ENCODE data around the gene STT3B.

STT3B gene

DNA sequence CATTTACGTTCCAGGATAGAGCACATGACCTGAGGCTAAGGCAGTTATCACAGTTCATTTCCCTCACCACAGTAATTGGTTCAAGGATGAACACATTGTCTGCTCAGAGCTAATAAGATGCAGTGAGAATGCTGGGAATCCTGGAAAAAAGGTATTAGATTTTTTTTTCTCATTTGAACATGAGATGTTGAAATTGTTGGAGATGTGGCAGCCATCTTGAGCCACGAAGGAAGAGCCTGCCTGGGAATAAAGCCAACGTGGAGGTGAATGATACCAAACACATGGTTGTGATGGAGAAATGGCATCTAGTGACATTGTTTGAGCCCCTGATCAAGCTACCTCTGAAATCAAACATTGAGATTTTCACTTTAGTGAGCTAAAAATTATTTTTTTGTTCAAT, 16.0 kb upstream of the STT3B start:
- no peak overlapping the region for H3K4me3 ChIP-seq (ENCODE audit: low read depth, low read length)

DNA sequence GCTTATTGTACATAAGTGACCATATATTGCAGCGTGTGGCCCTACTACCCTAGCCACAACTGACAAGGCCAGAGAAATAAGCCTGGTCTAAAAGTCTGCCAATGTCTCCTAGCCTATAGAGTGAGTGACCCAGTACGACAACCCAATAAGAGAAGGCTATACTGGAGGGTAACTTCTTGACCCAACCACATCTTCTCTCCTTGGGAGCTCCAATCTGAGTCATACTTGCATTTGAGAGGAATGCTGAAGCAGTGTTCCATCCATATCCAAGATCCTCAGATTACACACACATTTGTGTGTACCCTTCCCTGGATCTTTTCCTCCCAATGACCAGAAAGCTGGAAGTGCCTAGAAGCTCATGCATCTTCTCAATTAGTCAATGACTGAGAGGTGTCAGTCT, 11.3 kb upstream of the STT3B start:
- H3K4me3 ChIP-seq (ENCODE audit: low read depth, low read length): no peak overlapping the region

DNA sequence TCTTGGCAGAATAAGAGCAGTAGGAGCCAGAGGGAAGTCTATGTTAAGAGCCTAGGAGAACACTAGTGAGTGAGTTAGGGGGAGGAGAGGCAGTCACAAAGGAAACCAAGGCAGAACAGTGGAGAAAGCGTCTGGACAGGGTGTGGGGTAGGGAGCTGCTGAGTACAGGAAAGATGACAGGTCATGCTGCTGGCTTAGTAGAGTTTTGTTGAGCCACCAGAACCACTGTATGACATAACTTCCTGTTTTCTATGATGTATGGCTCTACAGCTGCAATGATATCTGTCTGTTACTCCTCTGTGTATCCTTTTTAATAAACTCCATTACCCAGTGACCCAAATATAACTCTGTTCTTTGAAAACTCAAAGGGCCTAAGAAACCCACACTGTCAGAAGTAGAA, 10.6 kb upstream of the STT3B start:
- no peak overlapping the region for H3K4me3 ChIP-seq (ENCODE audit: low read depth, low read length)

DNA sequence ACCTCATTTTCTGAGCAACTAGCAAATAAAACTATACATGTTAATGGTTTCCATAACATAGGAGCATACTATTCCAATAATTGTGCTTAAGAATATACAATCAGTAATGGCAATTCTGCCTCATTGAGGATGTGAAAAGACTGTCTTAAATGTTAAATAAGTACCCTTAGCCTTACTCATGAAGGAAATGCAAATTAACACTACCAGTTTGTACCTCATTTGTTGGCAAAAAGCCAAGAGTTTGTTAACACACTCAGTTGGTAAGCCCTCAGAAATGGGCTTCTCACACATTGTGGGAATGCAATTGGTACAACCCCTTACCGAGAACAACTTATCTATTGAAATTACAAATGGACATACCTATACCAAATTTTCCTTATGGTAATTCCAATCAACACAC, 9.2 kb upstream of the STT3B start:
- no peak overlapping the region for H3K4me3 ChIP-seq (ENCODE audit: low read depth, low read length)

DNA sequence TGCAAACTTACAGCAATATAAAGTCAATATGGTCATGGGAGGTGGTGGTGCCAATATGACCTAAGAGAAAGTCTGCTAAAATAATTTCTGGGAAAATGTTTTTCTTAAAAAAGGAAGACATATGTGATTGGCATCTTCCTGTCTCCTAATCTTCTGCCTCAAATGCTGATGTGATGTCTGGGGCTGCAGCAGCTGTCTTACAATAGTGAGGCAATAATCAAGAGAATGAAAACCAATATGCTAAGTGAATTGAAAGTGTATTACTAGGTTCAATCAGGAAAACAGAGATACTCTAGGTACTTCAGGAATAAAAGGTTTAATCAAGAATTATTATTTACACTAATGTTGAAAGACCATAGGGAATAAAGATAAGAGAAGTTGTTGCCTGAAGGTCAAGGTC, 7.2 kb upstream of the STT3B start:
- H3K4me3 ChIP-seq (ENCODE audit: low read depth, low read length): no peak overlapping the region

DNA sequence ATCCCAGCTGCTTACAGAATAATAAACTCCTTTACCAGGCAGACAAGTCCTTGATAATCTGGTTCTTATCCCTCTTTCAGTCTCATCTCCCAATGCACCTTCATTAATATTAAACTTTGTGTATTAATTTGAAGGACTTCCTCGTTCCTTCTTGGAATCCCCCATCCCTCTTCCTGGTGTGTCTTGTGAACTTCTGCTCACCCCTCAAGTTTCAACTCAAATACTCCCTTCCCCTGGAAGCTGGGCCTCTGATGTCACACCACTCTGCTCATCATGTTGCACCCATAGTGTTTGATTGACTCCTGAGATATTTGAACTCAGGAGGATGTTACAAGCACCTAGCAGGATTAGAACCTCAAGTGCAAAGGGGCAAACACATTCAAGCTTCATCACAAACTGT, 3.3 kb upstream of the STT3B start:
- no peak overlapping the region for H3K4me3 ChIP-seq (ENCODE audit: low read depth, low read length)

DNA sequence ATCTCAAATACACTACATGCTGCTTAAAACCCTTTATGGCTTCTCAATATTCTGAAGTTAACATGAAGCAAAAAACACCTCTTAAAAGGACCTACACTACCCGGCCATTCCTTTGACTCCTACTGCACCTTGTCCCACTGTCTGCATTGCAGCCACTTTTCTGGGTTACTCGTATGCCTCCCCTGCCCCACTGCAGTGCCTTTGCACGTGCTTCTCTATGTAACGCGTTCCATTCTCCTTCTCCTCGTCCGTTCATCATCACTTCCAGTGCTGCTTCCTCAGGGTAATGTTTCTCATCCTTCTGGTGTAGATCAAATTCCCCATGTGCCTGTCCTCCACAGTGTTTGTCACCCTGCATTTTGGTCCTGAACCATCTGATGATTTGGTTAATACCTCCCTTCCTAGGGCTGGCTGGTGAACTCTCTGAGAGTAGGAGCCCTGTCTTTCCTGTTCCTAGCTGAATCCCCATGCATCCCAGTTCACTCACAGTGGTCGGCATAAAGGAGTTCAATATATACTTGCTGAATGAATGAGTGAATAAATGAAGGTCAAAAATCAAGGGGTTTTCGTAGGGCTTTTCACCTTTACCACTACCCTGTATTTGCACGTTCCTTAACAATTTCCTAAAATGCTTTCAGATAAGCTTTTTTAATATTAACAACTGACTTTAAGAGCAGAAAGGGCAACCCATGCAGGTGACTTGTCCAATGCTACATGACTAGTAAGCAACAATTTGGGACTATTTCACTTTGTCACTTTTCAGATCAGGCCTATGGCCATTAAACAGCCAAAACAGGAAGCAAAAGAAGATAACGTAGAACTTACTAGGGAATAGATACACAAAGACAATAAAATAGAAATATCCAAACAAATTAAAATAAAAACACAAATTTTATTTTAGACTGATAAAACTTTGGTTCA, 2.4 kb upstream of the STT3B start:
- no peak overlapping the region for H3K4me3 ChIP-seq (ENCODE audit: low read depth, low read length)

DNA sequence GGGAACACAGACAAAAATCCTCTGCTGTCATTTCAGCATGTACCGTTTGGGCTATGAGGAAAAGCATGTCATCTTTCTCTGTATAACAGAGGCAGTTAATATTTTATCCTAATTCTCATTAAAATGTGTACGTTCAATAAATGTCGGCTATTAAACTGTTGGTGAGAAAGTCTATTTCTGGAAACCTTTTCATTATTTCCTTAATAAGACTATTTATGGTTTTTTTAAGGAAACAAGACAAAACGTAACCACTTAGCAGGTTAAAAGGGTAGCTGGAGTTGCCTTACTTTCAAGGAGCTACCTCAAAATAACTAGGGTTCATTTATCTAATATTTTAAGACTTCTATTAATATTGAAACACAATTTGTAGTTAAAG, 1.8 kb upstream of the STT3B start:
- peak overlapping the region; percentile 66 for H3K4me3 ChIP-seq (ENCODE audit: low read depth, low read length)

DNA sequence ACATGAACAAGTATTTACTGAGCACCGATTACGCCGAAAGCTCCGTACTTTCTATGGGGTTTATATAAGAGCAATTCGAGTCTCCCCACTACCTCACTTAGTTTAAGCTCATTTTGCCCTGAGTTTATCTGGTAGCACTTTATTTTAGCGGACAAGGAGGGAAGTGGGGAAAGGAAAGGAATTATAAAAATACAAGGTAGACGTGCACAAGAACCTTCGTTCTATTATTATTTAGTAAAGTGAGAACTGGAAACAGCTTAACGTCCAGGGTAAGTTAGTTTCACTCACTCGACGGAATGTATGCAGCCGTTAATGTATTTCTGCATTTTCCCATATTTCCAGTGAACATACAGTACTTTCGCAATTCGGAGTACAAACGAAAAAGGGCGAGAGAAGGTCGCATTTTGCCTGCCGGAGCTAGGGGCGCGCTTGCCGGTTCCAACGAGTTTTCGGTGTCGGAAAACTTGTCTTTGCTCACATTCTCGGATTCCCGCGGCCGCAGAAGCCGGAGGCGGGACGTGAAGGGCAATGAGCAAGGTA, 1.2 kb upstream of the STT3B start:
- peak overlapping the region; percentile 66 for H3K4me3 ChIP-seq (ENCODE audit: low read depth, low read length)

DNA sequence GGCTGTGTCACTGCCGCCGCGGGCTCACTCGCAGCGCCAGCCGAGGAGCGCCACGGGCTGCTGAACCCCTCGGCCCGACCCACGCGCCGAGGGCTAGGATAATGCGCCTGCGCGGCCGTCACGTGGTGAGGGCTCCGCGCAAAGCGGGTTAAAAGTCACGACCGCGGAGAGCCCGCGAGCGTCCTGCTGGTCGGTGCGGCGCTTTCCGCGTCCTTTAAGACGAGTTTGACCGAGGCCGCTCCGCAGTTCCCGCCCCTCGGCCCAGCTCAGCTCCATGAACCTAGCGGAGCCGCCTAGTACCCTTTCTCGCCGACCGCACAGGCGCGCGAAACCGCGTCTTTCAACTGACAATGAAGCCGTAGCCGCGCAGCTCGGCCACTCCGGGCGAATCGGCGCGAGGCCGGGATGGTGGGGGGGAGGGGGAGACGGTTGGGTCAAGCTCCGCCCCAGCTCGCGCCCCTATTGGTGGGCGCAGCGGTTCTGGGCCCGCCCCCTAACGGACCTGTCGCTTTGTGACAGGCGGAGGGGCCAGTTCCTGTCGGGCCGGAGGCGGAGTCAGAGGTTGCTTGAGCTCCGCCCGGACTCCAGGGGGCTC, 636 bp upstream of the STT3B start:
- peak overlapping the region; percentile 66 for H3K4me3 ChIP-seq (ENCODE audit: low read depth, low read length)

DNA sequence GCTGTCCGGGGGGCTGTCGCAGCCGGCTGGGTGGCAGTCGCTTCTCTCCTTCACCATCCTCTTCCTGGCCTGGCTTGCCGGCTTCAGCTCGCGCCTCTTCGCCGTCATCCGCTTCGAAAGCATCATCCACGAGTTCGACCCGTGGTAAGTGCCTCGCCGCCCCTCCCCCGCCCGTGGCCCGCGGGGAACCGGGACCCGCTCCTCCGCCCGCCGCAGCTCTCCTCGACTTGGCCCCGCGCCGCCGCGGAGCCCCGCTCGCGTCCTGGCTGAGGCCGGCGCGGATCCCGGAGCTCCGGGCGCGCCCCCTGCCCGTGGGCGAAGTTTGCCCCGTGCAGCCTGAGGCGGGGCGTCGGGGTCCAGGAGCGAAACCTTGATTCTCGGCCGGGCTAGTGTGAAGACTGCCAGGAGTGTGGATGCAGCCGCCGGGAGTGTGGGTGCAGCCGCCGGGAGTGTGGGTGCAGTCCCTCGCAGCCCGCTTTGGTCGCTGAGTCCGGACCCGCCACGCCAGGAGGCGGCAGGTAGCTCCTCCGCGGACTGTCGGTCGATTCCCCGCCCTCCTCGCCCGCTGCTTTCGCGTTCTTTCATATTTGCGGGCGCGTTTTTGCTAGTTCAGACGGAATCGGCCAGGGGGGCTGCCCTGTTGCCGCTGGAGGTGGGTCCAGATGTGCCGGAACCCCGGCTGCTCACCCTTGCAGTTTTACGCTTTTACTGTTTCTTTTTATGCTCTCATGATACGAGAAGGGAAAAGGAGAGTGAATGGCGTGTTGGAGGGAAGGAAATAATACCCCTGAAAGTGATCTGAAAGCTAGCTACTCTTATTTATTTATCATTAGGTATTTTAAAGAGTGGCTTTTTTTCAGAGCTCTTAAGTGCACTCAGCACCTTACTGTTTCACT, 692 bp downstream of the STT3B start:
- peak overlapping the region; percentile 66 for H3K4me3 ChIP-seq (ENCODE audit: low read depth, low read length)

DNA sequence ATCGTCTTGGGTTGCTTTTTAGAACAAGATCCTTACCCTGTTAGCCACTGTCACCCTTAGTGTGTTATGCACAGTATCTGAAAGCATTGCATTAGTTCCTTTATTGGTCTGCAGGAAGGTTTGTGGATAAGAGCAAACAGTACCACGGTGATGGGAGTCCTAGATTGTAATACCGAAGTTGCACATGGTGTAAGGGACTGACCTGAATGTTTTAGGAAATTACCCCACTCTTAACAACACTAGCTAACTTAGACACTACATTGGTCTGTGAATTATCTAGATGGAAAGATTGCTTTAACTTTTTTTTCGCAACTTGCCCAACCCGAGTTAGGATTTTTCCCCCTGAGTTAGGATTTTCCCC, 1.3 kb downstream of the STT3B start:
- H3K4me3 ChIP-seq (ENCODE audit: low read depth, low read length): peak overlapping the region; percentile 66

DNA sequence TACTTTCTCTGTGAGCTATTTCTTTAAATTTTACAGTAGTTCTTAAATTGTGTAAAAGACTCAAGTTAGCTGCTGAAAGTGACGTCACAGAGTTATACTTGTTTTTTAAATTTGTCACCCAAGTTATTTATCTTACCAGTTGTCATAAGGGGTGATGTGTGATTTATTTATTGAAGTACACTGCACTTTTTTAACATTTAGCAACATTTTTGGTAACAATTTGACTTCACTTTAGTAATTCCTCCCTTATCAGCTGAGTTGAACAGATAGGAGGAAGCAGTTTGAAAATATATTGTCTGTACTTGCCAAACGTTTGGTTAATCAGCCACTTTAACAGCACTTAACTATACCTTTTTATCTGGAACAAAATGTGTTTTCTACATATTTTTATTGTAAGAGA, 3.8 kb downstream of the STT3B start:
- H3K4me3 ChIP-seq (ENCODE audit: low read depth, low read length): no peak overlapping the region

DNA sequence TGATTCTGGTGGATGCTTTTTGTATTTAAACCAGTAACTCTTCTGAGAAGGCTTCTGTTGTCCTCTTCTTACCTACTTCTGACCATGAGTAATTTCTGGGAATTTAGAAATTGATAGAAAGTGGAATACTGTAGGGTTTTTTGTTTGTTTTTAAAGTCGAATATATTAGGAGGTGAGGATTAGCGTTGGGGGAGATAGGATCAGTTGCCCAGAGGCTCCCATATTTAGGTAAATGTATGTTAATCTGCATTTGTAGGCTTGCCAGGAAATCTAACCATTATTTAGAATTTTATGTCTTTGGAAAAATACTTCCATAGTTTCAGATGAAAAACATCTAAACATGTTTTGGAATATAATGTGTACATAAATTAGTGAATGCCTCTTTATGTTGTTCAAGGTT, 6.1 kb downstream of the STT3B start:
- no peak overlapping the region for H3K4me3 ChIP-seq (ENCODE audit: low read depth, low read length)

DNA sequence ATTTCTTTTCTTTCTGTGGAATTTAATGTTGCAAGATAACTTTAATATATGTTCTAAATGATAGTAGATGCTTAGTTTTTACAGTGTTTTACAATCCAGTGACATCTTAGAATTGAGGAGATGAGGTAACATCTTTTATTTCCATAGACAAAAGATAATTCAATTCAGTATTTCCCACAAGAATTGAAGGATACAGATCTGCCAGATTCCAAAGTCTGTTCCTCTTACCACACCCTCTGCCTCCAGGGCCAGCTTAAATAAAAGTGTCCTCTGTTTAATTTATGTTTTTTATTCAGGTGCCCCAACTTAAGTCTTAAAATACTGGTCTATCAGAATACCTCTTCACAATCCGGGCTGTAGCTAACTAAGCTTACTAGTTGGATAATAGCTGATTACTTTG, 6.5 kb downstream of the STT3B start:
- H3K4me3 ChIP-seq (ENCODE audit: low read depth, low read length): no peak overlapping the region

DNA sequence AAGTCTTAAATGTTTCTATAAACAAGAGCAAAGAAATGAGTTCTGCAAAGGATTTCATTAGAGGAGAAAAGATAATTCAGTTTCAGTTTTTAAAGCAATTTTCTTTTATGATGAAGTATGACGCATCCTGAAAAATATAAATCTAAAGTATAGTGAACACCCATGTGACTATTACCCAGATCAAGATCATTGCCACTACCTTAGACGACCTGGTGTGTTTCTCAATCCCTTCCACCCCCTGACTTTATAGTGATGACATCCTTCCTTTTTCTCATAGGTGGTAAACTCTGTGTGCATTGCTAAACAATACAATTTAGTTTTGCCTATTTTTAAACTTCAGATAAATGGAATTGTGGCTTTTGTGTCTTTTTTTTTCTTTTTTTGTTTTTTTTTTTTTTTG, 8.4 kb downstream of the STT3B start:
- H3K4me3 ChIP-seq (ENCODE audit: low read depth, low read length): no peak overlapping the region

DNA sequence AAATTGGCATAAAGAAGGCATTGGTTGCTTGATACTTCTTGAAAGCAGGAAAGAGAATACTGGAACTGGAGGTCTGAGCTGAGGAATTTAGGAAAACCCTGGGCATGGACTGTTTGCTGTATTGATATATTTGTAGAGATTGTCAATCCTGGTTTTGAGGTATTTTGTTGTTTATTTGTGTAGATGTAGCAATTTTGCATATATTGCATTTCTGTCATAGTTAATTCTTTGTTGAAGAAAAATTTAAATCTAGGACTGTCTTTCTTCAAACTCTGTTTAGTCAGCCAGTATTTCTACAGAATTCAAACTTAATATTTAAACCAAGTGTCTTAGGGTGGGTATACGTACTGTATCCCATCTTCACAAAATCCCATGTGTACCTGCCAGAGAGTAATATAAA, 9.5 kb downstream of the STT3B start:
- no peak overlapping the region for H3K4me3 ChIP-seq (ENCODE audit: low read depth, low read length)

DNA sequence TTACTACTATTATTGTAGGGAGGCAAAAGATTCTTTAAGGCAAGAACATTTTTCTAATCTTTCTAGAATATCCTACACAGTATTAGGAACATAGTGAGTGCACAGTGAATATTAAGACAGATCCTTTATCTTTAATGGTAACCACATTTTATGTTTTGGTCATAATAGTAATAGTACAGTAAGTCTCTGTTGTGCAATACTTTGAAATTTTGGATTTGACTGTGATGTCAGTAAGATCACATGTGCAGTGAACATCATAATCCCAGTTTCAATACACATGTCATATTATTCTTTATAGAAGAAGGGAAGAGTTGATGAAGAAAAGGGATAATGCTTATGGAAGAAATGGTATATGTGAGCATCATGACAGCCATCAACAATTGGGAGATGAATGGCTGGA, 10.7 kb downstream of the STT3B start:
- H3K4me3 ChIP-seq (ENCODE audit: low read depth, low read length): no peak overlapping the region

DNA sequence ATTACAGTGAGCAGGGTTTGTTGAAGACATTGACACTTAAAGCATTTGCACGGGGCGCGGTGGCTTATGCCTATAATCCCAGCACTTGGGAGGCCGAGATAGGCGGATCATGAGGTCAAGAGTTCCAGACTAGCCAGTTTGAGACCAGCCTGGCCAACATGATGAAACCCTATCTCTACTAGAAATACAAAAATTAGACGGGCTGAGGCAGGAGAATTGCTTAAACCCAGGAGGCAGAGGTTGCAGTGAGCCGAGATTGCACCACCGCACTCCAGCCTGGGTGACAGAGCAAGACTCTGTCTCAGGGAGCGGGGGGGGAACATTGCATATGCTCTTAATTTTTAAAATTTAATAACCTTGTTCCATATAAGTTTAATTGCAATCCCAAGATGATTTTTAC, 11.9 kb downstream of the STT3B start:
- no peak overlapping the region for H3K4me3 ChIP-seq (ENCODE audit: low read depth, low read length)

DNA sequence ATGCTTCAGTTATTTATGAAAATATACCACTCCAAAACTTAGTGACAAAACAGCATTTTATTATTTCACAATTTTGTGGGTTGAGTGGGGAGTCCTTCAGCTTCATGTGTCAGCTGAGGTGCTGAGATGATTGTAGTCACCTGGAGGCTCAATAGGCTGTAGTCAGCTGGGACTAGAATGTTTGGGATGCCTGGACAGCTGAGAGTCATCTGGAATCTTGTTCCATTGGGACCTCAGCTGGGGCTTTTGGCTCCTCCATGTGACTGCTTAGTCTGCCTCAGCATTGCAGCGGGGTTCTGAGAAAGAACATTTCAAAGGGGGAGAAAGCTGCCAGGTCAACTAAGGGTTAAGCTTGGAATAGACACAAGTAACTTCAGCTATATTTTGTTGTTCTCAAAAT, 13.4 kb downstream of the STT3B start:
- H3K4me3 ChIP-seq (ENCODE audit: low read depth, low read length): no peak overlapping the region

DNA sequence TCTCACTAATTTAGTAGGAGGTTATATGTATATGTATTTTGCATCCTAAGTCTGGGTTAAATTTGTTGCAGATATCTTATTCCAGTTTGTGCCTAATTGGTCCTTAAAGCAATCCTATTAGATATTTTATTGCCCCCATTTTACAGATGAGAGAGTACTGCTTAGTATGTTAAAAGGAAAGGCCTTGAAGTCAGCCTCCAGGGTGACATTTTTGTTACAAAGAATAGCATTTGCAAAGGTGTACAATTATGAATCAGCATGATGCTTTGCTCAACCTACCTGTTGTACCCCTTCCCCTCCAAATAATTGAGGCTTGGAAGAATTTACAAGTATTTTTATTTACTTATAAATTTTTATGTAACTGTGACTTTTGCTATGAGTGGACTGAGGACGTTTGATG, 14.0 kb downstream of the STT3B start:
- no peak overlapping the region for H3K4me3 ChIP-seq (ENCODE audit: low read depth, low read length)

Measured in iPS-11a (cell line).